Right forelimb (tissue), 1 donor: ENCODE measurements around the gene GALNS.
A peak's percentile ranks its signal among the peaks of the same experiment; 100 is the strongest.
"Not testable (repeated sequence)": the region's sequence is repeated elsewhere in the genome, so short reads cannot be mapped to it uniquely, and the experiment has no call there.

Experiments
- DNase-seq: peaks from one replicate; pipeline ENCODE4 v3.0.0-alpha.2; 2018

The GALNS gene

DNA sequence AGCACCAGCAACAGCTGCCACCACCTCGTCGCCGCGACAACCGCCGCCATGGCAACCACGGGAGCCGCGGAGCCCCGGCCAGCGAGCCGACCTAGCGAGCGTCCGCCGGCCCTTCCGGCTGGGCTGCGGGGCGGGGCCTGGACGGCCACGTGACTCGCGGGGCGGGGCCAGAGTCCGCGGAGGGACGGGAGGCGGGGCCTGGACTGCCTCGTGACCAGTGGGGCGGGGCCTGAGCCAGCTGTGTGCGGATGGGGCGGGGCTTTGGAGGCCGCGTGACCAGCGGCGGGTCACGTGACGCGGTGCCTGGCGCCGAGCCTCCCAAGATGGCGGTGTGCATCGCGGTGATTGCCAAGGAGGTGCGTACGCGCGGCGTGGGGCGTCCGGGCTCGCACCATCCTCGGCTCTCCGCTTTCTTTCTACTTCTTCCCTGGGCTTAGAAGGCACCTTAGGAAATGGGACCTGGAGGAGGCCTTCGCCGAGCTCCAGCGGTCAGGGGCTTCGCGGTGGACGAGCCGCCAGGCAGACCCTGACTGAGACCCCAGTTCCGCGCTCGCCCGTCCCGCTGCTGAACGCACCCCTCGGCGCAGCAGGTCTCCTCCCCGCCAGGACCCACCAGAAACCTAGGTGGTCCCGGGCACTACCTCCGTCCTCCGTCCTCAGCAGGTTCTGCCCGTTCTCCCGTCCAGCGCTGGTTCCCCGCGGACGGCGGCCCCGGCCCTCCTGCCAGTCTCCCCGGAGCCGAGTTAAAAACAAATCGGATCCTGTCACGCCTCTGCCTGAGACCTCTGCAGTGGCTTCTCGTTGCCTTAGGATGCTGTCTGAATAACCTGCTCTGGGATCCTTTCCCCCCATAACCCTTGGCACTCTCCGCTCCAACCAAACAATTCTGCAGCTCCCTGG is at the start of gene GALNS, which contains the start of gene TRAPPC2L:
GALNS (minus strand) TSS at position 120 of the 900 bp plus-strand sequence; CDS start at position 50, 70 bp downstream.
TRAPPC2L (plus strand) TSS at position 300 of the 900 bp plus-strand sequence; CDS start at position 324, 24 bp downstream.
- peak; percentile 99 for DNase-seq

- DNase-seq = no peak
Measured at GRCh38 chr16:88906020-88906419, 49.3 kb upstream of the GALNS start.

- DNase-seq = no peak
Measured at GRCh38 chr16:88905563-88905962, 48.8 kb upstream of the GALNS start.

DNA sequence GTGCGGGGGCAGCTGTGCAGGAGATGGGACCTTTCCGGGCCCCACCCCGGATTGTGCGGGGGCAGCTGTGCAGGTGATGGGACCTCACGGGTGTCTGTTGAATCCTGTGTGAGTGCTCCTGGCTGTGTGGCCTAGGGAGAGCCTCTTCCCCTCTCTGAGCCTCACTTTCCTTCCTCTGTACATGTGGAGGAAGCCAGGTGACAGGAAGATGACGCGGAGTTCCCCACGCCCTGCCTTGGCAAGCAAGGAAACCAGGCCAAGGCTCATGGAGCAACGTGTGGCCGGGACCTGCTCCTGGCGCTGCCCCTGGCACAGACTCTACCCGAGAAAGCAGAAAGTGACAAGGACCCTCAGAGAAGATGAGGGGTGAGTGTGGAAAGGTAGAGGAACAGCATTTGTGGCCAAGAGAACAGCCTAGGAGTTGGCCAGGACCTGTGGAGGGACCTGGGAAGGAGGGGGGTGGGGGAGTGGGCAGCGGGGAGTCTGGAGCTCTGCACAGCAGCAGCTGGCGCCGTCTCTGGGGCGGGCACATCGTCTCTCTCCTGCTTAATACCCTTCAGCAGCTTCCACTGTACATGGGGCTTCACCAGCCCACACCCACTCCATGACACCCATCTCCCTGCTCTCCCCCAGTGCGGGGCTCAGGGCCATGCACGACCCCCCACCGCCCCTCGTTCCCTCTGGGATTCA is 48.1 kb upstream of the GALNS start:
- no peak for DNase-seq

GRCh38 chr16:88903267-88903666 is 46.5 kb upstream of the GALNS start:
- DNase-seq = no peak

DNA sequence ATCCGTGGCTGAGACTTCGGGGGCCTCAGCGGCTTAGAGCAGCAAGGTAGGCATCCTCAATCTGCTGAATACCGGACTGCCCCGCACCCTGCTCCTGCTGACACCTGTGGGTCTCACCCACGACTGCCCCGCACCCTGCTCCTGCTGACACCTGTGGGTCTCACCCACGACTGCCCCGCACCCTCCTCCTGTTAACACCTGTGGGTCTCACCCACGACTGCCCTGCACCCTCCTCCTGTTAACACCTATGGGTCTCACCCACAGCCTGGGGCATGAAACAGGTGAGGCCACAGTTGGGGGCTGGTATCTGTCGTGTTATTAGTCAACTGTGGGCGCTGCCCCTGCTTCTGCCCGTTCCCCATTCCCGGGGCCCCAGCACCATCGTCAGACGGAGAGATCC is 46.0 kb upstream of the GALNS start:
- DNase-seq = no peak

DNA sequence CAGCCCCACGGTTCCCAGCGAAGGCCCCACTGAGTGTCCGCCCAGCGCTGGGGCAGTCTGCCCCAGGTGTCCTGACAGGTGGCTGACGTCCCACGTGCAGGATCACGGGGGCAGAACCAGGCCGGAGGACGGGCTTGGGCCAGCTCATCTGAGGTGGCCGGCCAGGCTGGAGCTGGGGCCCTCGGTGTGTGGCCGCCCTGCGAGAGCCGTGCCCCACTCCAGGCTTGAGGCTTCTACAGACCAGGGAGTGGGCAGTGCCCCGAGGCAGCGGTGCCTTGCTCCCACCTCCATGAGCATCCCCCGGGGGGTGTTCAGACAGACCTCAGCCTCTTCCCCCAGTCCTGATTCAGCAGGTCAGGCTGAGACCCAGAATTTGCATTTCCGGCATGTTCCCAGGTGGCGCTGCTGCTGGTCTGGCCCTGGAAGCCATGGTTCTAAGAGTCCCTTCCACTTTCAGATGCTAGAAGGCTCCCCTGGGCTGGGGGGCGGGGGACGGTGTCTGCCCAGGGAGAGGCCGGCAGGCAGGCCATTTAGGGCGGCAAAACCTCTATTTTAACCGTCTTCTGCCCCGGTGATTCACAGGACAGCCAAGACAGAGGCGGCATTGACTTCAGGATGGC is 45.1 kb upstream of the GALNS start:
- no peak for DNase-seq

DNA sequence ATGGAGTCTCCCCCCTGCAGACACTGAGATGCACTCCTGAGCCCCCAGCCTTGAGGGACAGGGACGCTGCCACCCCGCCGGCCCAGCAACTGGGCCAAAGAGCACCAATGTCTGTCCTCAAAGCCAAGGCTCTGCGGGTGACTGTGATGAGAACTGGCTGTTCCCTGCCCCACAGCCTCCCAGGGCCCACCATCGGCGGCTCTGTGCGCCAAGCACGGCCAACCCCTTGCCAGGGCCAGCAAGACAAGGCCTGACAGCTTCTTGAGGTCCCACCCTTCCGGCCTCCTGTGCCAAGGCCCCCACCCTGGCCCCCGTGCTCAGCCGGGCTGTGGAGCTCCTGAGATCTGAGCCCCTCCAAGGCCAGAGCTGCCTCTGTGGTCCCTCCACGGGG is 43.9 kb upstream of the GALNS start:
- DNase-seq = no peak

- no peak for DNase-seq
Measured at GRCh38 chr16:88899901-88900661, 43.3 kb upstream of the GALNS start.

GRCh38 chr16:88897696-88898425 is 41.1 kb upstream of the GALNS start:
- no peak for DNase-seq

DNA sequence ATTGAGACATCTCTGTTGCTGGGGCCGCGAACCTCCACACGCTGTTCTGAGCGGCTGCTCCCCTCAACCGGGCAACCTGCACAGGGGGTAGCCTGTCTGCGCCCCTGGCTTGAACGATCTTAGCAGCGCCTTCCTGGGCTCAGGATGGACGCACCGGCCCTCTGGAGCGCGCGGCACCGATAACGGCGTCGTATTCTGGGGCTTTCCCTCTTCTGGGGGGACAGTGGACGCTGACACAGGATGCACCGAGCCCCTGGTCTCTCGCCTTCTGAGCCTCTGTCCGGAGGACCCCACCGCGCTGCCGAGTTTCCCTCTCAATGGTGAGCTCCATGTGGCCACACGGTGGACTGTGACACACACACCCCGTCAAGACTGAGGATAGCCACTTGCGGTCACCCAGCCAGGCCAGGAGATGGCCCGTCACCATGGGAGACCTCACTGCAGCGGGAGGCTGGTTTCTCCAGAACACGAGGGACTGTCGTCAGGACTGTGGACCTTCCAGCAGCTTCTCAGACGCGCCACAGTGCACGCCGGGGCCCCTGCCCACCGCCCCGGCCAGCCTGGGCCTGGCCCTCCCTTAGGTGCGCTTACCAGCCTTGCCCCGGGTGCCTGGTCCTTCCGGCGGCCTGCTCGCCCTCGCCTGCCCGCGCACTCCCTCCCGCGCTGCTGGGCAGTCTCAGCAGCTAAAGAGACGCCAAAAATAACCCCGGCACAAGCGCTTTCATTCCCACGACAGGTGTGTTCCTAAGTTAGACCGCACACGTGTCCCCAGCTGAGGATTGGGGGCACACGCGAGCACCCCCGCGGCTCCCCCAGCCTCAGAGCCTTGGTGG is 39.7 kb upstream of the GALNS start:
- DNase-seq = no peak

DNA sequence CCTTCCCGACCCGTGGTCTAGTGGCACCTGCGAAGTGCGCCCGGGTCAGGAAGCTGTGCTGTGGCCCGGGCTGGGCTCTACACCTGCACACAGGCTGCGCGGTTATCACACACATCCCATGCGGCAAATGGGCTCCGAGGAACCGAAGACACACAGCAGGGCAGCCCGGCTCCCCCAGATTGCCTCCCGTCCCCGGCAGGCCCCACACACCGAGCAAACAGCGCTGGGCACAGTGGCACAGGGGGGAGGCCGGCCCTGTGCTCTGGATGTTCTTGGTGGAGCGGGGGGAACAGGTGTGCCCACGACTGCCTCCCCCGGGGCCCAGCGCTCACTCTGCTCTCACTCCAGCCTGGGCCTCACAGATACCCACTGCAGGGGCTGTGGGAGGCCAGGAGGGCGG is 38.6 kb upstream of the GALNS start:
- DNase-seq = no peak

DNA sequence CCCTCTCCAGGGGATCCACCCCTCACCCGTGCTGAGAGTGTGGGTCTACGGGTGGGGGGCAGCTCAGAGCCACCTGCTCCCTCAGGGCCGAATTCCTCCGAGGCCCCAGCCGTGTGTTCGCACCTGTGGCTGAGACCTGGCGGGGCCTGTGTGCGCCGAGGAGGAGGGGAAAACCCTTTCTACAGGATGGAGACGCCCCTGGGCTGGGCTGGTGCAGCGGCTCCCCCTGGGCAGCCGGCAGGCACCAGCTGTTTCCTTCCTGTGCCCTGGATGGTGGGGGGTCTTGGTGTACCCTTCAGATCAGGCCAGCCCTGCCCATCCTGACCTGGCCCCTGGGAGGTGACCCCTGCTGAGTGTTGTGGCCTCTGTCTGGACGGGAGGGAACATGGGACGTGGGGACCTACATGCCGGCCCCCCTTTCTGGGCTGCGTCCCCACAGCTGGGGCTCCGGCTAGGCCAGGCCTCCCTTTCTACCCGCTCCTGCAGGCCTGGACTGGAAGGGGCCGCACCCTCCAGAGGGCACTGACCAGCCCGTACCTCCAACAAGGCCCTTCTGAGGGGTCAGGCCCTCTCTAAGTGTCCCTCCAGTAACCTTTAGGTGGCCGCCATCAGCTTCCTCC is 38.0 kb upstream of the GALNS start:
- DNase-seq = no peak

GRCh38 chr16:88894266-88894665 is 37.5 kb upstream of the GALNS start:
- DNase-seq = not testable (repeated sequence)

GRCh38 chr16:88893127-88893968 is 36.6 kb upstream of the GALNS start:
- DNase-seq = no peak

- DNase-seq = no peak
Measured at GRCh38 chr16:88892065-88892464, 35.3 kb upstream of the GALNS start.

DNA sequence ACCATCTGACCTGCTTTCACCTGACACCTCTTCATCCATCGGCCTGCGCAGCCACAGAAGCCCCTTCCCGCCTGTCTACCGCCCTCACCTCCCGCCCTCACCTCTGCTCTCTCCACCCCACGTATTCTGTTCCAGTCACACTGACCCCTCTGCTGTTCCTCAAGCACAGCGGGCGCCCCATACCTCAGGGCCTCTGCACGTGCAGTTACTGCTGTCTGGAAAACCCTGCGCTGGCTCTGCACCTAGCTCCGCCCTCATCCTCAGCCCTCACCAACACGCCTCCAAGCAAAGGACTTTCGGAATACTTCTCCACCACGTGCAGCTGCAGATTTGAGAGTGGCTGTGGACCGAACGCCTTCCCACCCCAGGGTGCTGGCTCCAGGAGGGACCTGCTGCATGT is 34.3 kb upstream of the GALNS start:
- no peak for DNase-seq

DNA sequence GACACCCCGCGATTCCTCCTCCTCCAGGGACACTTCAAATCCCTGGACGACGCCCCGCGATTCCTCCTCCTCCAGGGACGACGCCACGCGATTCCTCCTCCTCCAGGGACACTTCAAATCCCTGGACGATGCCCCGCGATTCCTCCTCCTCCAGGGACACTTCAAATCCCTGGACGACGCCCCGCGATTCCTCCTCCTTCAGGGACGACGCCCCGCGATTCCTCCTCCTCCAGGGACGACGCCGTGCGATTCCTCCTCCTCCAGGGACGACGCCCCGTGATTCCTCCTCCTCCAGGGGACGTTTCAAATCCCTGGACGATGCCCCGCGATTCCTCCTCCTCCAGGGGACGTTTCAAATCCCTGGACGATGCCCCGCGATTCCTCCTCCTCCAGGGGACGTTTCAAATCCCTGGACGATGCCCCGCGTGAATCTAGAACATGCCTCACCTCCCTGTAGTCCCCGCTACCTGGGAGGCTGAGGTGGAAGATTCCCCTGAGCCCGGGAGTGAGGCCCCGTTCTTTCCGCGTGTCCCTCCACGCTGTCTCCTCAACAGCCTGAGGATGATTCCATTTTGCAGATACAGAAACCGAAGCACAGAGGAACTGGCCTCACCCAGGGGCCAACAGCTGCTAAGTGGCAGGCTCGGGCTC is 33.1 kb upstream of the GALNS start:
- not testable (repeated sequence) for DNase-seq
